Stimulated activated CD8-positive, alpha-beta memory T cell treated with anti-CD3 and anti-CD28 coated beads, Interleukin-2, amount 100 ng/mL, for 1 hour (primary cell): ENCODE measurements around the gene FYCO1.

Experiments
- DNase-seq, 2 donors: peaks; one replicate each; pipeline ENCODE4 v3.0.0-alpha.2; 2020; ENCODE audit warnings: low read depth in 2 of 2

FYCO1 gene

DNA sequence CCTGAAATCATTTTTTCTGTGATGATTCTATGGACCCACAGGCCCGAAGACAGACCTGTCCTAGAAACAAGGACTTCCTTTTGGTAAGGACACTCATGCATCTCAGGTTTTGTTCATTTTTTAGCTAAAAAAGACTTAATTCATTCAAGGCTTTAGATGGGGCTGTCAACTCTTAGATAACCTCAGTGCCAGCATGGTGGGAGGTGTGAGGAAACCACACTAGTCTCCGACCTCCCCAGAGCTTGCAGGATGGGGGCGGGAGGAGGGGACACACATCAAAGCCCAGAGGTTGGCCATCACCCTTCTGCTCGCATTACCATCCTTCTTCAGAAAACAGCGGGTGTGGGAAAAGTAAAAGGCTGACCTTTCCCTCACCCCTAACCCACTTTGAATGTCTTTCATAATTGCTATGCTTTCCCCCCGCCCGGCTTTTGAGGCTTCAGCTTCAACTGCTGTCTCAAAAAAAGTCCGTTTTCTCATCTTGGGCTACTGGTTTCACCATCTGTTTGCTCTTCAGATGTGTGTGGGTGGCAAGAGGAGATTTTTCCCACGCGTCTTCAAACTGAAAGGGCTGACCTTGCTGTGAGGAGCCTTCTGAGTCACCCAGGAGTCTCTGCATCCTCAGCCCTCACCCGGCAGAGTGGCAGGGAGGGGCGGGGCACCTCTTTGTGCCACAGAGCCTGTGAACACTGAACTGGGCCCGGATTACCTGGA is 79.9 kb downstream of the FYCO1 start:
- DNase-seq, result peak; percentile 58 to 59

DNA sequence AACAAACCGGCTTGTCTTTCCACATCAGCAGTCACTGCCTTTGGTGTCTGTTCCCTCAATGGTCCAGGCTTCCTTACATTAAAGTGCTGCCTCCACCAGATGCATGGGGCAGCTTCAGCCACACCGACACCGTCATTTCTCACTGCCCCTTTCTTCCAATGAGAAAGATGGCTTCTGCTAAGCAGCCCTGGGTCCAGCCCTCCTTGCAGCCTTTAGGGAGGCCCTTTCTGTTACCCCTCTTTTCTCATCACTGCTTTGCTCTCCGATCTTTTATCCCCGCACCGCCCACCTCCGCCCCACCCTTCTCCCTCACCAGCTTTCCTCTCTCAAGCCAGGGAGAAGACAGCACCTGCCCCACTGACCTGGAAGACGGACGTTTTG is 80.6 kb downstream of the FYCO1 start:
- DNase-seq, result no peak

DNA sequence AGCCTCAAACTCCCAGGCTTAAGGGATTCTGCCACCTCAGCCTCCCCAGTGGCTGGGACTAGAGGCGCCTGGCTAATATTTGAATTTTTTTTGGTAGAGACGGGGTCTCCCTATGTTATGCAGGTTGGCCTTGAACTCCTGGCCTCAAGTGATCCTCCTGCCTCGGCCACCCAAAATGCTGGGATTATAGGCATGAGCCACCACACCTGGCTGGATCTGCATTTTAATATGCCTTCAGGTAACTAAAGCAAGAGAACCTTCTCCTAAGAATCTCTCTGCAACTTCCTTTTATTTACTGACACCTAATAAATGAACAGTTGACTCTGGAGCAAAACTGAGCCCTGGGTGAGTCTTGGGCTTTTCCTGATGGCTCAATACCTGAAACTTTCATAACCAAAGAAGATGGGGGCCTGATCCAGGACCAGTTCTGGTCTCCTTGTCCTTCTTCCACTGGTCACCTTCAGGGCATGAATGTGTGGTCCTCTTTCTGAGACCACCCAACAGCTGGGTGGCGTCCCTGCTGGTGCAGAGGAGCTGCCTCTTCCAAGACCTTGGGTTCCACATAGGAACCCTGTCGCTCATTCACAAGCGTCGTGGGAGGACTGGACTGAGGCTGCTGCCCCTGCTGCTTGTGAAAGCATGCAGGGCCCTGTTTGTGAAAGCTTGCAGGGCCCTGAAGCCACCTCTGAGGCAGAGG is 81.1 kb downstream of the FYCO1 start:
- DNase-seq, result no peak

DNA sequence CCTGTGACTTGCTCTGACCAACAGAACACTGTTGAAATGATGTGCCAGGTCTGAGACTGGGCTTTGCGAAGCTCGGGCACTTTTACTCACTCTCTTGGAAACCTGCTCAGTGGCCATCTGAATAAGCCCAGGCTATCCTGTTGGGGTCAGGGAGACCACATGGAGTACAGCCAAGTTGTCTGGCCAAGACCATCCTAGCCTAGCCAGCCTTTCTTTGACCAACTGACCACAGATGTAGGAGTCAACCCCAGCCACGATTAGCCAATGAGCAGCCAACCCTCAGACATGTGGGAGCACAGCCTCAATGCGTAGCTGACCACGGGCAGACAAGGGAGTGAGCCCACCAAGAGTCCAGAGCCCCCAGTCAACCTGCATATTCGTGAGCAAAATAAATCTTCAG is 83.2 kb downstream of the FYCO1 start:
- no peak for DNase-seq

DNA sequence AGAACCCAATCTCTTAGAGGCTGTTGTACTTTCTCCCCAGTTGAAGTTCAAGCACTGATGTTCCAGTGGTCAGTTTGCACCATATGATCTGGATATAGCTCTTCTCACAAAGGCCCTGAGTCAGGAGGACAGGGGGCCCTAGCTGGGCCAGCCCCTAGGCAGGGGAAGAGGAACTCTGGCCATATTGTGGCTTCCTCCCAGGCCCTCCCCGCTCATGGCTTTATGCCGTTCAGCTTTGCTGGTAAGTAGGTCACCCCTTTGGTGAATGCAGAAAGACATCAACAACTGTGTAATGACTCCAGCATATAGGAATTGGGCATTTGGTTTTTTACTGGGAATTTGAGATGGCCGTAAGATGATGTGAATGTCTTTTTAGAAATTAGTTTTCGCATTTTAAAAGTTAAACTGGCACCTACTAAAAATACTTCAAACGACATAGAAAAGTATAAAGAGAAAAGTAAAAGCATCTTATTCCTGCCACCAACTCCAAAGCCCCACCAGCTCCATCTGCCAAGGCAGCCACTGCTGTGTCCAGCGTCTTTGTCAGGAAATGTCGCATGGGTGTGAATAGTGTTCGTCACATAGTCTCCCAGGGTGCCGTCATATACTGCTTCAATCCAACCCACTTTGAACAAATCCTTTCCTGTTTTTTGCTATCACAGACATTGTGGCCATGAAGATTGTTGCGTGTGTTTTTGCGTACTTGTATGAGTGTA is 84.0 kb downstream of the FYCO1 start:
- DNase-seq, result no peak

DNA sequence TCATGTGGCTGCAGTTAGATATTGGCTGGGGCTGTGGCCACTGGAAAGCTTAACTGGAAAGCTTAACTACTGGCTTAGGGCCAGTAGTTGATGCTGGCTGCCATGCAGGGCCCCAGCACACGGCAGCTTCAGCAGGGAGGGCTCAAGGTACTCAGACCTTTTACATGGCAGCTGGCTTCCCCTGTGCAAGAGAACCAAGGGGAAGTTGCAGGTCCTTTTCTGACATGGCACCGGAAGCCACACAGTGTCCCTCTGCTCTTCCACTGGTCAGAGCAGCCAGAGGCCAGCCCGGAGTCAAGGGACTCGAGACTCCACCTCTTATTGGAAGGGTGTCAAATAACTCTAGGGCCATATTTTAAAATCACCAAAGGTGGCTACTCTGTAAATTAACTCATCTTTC is 84.7 kb downstream of the FYCO1 start:
- no peak for DNase-seq

DNA sequence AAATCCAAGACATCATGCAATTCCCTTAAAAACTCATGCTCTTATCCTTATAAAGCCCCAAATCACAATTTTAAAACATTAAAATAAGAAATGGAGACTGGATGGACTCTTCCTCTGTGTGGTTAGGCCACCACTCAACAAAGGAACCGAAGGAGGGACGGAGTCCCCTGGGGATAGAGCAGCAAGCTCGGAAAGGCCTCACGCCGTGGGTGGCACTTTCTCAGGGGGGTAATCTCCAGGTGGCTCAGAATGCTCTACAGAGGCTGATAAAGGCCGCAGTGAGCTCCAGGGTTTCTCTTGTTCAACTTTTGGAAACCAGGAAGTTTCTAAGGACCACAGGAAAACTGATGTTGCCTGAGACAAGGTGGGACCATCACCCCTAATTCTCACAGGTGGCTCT is 86.1 kb downstream of the FYCO1 start:
- no peak for DNase-seq

DNA sequence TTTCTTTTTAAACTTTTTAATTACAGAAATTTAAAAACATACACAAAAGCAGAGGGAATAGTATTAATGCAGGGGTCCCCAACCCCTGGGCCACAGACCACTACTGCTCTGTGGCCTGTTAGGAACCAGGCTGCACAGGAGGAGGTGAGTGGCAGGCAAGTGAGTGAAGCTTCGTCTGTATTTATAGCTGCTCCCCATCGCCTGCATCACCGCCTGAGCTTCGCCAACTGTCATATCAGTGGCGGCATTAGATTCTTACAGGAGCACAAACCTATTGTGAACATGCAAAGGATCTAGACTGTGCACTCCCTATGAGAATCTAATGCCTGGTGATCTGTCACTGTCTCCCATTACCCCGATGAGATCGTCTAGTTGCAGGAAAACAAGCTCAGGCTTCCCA is 86.9 kb downstream of the FYCO1 start:
- DNase-seq, result no peak

DNA sequence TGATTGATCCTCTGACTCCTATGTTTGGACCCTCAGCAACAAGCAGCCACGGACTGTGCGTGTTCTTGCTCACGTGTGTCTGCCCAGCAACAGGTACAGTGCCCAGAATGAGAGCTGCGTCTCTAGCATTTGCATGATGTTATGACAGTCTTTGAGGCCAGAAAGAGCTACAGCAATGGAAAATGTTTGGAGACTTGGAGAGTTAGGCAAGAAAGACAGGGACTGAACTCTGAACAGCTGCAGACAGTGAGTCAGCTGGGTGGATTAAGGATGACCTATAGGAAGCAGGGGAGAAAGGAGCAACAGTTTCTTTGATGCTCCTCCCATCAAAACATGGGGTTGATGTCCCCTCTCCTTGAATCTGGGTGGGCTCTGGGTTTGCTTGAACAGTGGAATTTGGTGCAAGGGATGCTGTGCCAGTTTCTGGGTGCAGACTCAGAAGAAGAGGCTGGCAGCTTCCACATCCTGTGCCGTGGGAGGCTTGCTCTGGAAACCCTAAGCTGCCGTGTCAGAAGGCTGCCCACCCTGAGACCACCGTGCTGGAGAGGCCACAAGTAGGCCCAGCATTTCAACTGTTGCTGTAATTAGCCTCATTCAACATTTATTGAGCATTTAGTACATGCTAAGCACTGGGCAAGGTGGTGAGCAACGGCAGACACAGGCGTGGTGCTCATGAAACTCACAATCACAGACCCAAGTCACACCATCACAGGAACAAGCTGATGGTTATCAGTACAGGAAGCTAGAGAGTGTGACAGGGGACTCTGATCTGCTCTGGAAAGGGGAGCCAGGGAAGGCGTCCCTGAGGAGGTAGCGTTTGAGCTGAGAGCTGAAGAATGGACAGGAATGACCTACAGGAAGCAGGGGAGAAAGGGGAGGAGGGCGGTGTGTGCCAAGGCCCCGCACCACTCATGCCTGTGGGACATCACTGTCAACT is 87.6 kb downstream of the FYCO1 start:
- no peak for DNase-seq

DNA sequence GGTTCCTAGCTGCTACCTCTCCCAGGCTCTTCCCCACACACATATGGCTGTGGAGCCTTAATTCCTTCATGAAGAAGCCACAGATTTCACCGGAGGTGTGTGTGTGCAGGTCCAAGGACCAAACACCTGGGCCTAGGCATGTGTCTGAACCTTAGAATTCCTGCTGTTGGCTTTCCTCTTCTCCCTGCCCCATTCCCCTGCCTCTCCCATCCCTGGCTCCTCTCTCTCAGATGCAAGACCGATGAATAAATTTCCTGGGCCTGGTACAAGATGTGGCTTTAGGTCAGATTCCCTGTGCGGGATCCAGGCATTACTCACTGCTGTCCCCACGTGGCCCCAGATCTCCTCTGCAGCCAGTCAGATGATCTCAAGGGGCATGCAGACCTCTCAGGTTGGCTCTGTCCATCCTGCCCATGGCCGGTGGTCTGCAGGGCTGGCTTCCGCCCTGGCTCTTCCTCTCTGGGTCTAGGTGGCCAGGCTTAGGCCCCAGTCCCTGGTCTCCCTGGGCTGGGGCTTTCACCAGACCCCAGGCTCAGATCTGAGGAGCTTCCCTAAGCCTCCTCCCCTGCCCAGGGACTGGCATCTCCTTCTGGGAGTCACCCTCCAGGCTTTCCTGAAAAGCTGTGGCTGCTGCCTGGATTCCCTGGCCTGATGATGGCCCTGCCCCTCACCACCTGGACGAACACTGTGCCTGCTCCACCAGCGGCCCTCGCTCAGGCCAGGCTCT is 88.8 kb downstream of the FYCO1 start:
- no peak for DNase-seq

DNA sequence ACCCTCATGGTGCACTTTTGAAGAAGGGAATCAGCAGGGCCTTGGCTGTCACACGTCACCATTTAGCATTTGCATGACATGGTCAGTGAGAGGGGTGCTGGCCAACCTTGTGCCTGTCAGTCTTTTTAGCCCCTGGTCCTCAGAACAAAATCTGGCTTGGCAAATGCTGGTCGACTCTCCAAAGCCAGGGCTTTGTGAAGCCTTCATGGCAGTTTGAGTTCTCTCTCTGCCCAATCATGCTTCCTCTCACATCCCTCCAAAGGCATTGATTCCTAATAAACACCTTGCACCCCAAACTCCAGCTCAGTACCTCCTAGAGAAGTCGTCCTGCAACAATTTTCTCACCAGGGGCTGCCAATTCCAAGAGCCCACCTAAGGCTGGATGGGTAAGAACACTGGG is 89.9 kb downstream of the FYCO1 start:
- DNase-seq, result no peak

DNA sequence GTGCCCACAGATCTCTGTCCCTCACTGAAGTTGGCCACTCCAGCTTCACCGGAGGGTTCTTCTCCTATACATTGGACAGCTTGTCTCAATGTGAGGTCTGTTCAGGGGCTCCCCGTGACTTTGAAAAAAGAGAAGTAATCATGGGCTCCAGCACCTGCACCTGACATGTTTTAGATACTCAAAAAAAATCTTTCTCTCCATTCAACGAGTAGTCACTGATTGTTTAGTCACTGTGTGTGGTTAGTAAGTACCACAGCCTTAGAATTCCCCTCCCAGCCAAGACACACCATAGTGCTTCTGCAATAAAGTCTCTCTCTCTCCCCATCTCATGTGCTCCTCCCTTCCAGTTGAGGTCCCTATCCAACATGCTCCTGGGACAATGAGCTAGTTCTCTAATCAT is 90.7 kb downstream of the FYCO1 start:
- DNase-seq, result no peak

DNA sequence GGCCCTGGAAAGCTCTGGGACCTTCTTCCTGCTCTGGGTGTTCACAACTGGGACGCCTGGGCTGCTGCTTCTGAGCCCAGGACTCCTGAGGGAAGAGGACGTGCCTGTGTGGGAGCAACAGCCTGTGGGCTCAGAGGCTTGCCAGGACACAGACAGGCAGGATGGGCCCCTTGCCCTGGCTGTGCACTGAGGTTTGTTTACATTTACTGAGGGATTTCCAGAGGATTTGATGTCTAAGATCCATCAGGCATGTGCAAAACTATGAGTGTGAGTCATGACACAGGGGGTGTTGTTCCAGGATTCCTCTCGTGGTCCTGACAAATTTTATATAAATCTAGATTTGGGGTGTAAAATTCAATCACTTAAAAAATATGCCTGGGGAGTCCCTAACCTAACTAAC is 98.7 kb downstream of the FYCO1 start:
- DNase-seq, result no peak

DNA sequence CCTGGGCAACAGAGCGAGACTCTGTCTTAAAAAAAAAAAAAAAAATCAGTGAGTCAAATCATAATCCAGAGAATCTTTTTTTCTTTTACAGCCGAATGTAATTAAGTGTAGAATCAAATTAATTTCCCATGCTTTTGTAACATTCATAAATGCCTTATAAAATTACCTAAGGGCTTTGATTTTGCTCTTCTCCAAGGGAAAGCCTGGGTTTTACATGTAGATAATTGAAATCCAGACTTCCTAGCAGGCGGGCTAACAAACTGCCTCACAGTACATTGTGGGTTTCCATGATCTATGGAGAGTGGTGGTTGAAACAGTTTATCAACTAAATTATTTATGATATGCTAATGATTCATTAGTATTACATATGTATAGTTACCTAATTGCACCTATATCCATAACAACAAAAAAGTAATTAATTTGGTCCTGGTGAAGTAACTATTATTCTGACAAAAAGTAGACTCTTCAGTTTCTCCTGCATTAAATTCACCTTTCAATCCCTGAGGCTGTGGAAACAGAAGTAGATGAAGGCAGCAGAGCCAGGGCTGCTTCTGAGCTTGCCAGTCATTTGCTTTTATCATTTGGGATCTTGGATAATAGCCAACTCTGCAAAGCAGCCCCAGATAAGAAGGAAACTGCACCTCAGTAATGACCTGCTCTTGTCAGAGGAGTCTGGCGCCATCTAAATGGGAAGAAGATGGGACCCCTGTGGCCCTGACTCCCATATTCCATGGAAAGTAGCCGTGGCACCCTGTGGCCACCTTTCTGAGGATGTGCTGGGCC is 99.7 kb downstream of the FYCO1 start:
- DNase-seq, result no peak

DNA sequence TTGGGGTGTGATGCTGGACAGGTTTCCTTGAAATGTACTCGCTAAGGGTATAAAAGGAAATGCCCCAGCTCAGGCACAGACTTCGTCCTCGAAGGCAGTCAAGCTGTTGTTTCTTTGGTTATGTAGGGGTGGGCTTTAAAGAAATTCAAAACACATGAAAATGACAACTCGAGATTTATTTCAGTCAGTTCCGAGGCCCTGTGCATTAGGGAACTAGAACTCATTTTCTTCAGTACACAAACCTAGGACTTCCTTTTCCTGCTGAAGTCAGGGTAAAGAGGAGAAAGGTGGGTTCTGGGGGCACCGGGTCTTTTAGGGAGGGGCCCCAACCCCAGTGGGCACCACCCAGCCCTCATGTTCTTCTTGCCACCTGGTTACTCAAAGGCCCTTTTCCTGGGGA is 101.6 kb downstream of the FYCO1 start:
- DNase-seq, result no peak

DNA sequence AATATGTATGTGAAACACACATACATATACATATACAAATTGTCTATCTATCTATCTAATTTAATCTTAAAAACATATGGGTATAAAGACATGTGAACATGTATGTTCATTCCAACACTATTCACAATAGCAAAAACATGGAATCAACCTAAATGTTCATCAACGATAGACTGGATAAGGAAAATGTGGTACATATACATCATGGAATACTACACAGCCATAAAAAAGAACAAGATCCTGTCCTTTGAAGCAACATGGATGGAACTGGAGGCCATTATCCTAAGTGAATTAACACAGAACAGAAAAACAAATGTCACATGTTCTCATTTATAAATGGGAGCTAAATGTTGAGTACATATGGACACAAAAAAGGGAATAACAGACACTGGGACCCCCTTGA is 103.5 kb downstream of the FYCO1 start:
- no peak for DNase-seq

DNA sequence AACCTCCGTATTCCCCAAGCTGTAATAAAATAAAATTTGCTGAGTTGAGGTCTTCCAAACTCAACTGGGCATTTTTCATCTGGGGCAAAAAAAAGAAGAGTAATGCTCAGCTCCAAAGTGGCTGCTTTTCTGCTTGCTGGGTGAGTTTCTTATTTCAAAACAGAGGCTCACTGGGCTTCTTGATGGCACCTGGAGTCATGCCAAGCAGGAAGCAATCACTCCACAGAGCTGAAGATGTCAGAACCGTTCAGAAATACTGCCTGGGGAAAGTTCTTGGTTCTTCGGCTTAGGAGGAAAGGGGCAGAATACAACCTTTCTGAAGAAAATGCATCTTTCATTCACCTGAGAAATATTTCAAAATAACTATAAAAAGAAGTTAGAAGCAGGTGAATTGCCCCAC is 105.2 kb downstream of the FYCO1 start:
- DNase-seq, result no peak

DNA sequence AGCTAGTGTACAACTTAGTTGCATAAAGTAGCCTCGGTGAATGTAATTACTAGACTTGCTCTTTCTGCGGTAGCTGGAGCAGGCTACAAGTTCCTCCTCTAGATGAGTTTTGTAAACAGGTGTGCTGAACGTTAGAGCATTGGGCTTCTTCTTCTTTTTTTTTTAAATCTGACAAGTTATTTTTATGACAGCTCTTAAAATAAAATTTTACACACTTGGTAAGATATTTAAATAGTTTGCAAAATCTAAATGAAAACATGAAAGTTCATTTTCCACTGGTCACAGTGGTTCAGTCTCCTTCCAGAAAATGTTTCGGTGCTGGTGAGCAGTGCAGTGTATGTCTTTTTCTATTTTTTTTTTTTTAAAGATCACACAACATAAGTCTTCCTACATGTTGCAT is 106.3 kb downstream of the FYCO1 start:
- no peak for DNase-seq

DNA sequence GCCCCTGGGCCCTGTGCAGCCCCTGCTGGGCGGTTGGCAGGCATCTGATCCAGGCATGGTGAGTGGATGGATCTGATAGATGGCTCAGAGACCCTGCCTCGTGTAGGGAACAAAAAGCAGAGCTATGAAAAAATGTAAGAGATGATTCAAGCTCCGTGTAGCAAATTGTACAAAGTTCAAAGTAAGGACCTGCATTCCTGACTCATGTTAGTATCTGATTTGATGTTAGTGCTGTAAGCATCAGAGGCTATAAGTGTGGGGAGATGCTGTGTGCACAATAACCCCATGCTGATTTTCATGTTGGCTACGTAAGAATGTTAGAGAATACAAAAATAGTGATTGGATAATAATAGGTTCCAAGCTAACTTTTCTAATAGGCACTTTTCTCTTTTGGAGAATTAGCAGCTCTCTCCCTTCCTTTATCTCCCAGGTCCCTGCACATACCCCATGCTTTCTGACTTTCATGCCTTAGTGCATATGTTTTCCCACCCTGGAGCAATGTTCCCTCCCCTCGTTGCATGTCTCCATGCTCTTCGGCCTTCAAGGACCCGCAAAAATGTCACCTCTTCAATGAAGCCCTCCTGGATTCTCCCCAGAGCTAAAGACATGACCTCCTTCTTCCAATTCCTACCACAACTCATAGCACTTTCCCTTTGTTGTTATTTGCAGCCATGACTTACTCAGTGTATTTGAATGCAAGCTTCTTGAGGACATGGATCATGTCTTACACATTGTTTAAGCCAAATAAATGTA is 107.7 kb downstream of the FYCO1 start:
- no peak for DNase-seq

DNA sequence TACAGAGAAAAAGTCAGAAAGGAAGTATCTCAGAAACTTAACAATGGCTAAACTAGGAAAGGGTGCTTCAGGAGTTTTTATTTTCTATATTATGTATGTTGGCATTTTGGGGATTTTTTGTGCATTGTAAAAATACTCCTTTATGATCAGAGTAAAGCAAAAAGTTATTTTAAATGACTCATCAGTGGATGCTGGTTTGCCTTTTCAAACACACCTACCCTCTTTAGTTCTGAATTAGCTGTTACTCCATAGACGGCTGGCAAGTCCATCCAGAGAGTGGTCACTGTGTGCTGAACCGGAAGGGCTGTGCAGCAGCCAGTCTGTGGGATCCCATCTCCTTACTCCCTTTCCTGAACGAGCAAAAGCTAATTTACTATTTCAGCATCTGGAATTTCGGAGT is 108.3 kb downstream of the FYCO1 start:
- no peak for DNase-seq
